Hematopoietic multipotent progenitor cell treated with erythropoietin and hydrocortisone succinate and interleukin-3 and kit ligand, for 8 days (in vitro differentiated cells): ENCODE results near the gene FRYL.
"Not testable (repeated sequence)": the region's sequence is repeated elsewhere in the genome, so short reads cannot be mapped to it uniquely, and the experiment has no call there.

Source experiments
- DNase-seq: peaks from one replicate; pipeline ENCODE4 v3.0.0-alpha.2; 2015

Gene FRYL

DNA sequence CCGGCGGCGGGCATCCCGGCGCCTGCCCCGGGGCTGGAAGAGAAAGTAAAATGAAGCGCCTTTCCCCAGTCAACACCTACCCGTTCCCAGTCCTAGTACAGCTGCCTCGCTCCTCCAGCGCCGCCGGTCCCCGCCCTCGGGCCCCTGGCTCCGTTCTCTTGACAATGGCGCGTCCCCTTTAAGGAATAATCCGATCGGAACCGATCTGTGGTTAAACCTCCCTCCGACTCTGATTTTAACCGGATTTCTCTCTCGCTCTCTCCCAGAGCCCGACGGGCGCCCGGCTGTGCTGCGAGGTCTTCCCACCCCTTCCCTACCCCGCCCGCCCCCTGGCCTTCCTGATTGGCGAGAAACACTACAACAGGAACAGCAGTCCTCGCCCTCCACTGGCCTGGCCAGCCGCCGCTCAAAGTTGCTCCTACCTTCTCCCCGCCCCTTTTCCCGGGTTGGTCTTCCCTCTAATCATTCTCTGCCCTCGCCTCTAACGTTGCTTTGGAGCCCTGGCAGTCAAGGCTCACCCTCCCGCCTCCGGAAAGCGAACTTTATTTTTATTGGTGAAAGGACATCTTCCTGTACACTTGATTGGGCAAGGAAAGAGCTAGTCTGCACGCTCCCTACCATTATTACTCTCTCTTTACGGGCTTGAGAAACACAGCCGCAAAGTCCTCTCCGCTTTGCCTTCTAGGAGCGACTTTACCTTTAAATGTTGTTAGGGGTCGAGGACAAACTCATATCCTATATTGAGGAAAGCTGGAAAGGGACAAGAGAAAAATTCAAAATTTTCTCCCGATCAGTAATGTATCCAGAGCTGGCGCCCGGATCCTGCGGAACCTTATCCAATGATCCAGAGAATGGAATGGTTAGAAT lies at the start of gene FRYL:
Gene FRYL, minus strand, starts transcription at position 282 of the 867 bp plus-strand sequence. CDS start 145,869 bp downstream, outside the sequence.
- peak; percentile 100 for DNase-seq

DNA sequence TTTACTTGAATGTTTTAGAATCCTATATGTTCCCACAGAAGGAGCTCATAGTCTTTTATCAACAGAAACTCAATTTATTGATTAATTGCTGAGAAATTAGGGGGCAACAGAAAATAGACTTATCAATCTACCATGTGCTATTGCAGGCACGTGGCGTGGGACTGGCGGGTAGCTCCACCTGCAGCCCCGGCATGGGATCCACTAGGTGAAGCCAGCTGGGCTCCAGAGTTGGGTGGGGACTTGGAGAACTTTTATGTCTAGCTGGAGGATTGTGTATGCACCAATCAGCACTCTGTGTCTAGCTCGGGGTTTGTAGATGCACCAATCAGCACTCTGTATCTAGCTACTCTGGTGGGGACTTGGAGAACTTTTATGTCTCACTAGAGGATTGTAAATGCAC lies 47.5 kb upstream of the FRYL start:
- no peak for DNase-seq

DNA sequence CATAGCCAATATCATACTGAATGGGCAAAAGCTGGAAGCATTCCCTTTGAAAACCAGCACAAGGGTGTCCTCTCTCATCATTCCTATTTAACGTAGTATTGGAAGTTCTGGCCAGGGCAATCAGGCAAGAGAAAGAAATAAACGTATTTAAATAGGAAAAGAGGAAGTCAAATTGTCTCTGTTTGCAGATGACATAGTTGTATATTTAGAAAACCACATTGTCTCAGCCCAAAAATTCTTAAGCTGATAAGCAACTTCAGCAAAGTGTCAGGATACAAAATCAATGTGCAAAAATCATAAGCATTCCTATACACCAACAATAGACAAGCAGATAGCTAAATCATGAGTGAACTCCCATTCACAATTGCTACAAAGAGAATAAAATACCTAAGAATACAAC lies 41.4 kb upstream of the FRYL start:
- not testable (repeated sequence) for DNase-seq

DNA sequence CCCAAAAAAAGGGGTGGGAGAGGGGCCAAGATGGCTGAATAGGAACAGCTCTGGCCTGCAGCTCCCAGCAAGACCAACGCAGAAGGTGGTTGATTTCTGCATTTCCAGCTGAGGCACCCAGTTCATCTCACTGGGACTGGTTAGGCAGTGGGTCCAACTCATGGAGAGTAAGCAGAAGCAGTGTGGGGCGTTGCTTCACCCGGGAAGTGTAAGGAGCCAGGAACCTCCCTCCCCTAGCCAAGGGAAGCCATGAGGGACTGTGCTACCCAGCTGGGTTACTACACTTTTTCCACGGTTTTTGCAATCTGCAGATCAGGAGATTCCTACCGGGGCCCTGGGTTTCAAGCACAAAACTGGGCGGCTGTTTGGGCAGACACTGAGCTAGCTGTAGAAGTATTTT lies 36.9 kb upstream of the FRYL start:
- no peak for DNase-seq

DNA sequence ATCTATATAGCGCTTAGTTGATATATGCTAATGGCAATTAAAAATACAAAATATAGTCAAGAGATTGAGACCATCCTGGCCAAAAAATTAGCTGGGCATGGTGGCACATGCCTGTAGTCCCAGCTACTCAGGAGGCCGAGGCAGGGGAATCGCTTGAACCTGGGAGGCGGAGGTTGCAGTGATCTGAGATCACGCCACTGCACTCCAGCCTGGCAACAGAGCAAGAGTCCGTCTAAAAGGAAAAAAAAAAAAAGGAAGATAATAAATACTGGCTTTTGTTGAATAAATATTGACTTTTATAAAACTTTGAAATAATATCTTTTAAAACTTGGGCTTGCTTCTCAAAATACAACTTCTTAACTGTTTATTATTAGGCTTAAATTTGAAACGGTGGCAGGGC lies 36.2 kb upstream of the FRYL start:
- not testable (repeated sequence) for DNase-seq

DNA sequence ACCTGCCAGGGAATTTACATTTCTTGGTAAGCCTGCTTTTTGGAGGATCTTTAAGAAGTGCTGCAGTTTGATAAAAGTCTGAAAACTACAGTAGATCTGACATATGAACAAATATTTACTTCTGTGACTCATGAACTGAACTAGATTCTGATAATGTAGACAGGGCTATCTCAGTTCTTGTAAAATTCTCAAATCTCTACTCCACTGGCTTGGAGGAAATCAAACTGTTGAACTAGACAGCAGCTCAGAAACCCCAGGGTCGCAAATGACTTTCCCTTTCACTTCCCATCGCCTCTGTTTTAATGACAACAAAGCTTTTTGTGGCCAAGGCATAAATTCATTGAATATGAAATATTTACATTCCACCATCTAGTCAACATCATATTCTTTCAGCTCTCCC lies 35.4 kb upstream of the FRYL start:
- no peak for DNase-seq

DNA sequence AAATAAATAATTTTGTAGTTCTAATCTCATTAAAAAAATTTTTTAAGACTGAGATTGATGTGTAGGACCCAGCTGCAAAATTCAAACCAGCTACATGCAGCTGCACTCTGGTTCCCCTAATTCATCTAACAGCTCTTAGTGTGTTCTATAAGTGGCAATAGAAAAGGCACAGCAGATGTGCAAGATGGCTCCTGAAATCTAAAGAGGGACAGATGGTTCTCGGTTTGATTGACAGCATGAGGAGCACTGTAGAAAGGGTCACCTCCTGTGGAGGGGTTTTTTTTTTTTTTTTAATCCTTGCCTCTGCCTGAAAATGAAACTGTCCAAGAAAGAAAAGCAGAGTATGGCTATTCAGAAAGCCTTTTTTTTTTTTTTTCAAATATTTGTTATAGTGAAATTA lies 33.9 kb upstream of the FRYL start:
- no peak for DNase-seq

DNA sequence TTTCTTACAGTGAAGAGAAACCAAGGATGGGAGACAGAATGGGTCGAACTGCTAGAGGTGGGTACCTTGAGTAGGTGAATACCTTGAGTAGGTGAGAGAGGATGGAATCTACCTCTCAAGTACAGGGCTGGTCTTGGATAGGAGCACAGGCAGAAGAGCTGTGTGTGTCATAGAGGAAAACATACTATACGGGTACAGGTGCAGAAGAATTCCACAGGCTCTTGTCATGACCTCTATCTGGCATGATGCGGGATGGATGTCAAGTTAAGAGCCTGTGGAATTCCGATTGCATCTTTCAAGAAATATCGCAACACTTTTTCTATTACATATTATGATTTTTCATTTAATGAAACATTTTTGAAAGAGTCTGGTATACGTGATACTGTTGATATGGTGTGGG lies 32.8 kb upstream of the FRYL start:
- no peak for DNase-seq

DNA sequence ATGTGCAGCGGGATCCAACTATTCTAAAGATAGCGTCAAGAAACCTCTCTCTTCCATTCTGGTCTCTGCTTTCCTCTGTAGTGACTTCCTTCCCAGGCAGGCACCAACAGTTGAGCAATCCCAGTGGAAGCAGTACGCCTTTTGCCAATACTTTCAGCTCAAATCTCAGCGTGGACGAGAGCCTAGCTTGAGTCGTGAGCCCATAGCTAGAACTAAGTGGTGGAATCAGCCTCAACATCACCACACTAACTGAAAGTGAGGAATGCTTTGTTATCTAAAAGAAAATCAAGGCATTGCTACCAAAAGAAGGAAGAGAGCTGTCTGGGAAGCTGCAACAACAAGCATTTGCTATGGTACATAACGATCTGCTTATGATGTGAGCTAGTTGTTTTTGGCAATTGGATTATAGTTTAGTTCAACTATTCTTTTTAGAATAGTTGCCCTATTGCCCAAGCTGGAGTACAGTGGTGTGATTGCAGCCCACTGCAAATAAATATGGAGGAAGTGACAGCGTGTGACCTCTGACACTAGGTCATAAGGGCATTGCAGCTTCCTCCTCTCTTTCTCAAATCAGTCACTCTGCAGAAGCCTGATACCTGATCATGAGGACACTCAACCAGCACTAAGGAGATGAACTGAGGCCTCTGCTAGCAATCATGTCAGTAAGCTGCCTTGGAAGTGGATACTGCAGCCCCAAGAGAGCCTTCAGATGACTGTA lies 24.7 kb upstream of the FRYL start:
- DNase-seq, result no peak

DNA sequence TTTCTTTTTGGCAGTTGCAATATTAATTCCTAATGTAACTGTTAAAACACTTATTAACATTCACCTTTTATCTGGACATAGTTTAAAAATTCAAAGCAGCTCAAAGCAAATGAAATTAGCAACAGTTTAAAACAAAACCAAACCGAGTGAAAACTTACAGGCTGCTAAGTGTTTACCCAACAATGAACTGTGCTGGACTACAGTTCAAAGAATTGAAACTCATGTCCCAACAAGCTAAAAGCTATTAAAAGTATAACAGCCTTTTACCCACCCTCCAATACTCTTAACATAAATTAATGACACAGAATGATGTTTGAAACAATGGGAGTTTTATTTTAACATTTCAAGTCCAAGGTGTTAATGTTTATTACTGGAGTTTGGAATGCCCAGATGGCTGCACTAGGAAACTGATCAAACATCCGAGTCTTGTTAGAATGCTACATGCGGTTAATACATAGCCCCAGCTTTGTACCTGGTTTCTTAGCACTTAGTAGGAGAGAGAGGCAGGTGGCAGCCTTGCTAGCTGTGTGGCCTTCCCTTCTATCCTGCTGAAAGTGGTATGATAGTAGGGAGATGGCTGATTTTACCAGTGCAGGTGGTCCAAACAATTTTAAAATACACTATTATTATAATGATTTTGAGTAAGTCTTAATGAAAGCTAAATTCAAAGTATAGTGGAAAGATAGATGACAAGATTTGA lies 21.1 kb upstream of the FRYL start:
- no peak for DNase-seq

DNA sequence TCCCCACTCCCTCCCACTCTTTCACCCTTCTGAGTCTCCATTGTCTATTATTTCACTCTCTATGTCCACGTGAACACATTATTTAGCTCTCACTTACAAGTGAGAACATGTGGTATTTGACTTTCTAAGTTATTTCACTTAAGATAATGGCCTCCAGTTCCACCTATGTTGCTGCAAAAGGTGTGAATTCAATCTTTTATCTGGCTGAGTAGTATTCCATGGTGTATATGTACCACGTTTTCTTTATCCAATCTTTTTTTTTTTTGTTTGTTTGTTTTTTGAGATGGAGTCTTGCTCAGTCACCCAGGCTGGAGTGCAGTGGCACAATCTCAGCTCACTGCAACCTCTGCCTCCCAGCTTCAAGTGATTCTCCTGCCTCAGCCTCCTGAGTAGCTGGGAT lies 20.1 kb upstream of the FRYL start:
- not testable (repeated sequence) for DNase-seq

DNA sequence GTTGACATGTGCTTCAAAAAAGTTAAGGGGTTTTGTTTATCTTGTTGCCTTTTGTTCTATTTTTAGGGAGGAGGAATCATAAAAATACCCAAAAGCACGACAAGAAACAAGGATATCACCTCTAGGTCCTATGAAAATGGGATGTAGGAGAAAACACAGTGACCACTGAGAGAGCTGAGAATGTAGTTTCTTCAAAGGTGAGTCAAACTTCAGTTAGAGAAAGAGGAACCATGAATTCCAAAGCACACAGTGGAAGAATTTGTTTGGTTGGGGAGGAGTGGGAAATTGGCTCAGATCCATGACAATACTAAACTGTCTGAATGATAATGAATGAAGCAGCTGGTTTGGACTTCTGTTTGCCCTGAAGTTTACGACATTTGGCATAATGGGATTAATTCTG lies 19.1 kb upstream of the FRYL start:
- no peak for DNase-seq

DNA sequence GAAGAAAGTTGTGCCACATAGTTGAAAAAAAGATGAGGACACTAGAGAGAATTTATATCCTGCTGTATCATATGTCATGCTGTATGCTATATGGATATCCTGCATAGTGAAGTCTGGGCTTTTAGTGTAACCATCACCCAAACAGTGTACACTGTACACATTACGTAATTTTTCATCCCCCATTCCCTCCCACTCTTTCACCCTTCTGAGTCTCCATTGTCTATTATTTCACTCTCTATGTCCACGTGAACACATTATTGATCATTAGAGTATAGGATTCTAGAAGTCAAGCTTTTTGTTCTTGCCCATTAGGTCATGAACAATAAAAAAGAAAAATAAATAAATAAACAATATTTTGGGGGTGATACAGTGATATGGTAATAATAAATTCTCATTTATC lies 18.0 kb upstream of the FRYL start:
- DNase-seq, result no peak

DNA sequence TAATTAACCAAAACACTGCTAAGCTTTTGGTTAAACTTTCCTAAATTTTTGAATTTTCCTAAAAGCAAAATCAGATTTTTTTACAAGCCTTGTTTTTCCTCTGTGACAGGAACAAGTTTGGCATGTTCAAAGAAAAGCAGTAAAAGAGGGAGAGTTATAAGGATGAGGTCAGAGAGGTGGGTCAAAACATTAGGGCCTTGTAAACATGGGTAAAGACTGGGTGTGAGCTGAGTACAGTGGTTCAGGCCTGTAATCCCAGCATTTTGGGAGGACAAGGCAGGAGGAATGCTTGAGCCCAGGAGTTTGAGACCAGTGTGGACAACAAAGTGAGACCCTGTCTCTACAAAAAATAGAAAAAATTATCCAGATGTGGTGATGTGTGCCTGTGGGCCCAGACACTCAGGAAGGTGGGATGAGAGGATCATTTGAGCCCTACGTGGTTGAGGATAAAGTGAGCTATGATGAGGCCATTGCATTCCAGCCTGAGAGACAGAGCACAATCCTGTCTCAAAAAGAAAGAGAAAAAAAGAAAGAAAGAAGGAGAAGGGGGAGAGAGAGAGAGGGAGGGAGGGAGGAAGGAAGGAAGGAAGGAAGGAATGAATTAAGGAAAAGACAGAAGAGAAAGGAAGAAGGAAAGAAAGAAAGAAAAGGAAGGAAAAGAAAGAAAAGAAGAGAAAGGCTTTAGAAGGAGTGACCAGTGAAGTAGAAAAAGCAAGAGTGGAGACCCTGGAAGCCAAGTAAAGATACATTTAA lies 17.0 kb upstream of the FRYL start:
- no peak for DNase-seq

DNA sequence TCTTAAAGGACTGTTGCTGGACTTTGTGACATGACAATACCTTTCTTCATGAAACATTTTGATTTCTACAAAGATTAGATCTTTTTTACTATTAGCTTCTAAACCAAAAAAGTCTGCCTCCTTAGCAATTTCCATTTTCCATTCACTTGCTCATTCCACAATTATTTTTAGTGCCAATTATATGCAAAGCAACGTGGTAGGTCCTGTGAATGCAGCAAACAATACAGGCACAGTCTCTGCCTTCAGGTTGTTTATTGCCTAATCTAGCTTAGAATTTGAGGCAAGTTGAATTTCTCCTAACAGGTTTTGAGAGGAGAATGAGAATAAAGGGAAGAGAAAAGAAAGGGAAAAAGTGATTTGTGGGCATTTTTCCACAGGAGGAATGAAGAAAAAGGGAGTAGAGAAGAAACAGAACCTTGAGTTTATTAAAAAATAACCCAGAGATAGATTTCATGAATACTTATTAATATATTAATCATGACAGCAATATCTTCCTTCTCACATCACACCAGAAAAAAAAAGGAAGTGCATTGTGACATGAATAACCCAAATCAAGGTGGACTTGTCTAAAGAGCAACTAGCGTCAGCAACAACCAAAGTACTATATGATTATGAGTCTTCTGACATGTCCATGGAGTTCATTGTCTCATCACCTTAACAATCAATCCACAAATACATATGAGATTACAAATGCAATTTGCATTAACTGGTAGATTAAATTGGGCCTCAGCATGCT lies 16.3 kb upstream of the FRYL start:
- DNase-seq, result no peak

DNA sequence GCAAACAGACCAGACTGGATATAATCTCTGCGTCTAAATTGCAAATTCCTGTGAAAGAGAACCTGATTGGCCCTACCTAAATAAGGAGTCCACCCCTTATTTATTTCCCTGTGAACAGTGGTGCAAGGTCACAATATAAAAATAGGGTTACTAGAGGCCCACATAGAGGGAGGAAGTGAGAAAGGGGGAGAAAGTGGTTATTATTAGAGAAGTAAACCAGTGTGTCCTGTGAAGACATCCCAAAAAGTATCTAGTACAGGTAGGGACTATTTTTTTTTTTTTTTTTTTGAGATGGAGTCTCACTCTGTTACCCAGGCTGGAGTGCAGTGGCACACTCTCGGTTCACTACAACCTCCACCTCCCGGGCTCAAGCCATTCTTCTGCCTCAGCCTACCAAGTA lies 15.0 kb upstream of the FRYL start:
- no peak for DNase-seq

DNA sequence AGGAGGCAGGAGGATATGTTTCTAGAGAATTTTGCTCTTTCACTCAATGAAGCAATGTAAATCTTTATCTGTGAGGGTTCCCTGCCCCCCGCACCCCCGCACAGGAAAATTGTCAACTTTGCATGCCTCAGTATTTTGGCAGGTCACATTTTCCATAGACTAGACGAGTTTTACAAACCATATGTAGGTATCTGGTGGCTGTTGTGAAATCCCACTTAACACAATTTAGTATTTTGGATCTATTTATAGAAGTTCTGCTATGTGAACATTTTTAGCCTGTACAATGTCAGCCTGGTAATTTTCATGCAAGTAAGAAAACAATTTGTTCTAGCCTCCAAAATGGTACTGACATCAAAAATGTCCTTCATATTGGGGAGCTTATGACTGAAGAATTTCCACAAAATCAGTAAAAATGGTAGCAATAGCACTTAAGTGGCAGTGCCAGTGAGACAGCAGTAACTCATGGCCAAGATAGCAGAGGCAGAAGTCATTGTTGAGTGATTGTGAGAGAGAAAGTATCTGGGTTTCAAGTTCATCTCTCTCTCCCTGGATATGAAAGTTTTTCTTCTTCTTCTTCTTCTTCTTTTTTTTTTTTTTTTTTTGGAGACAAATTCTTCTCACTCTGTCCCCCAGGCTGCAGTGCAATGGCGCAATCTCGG lies 12.4 kb upstream of the FRYL start:
- no peak for DNase-seq

DNA sequence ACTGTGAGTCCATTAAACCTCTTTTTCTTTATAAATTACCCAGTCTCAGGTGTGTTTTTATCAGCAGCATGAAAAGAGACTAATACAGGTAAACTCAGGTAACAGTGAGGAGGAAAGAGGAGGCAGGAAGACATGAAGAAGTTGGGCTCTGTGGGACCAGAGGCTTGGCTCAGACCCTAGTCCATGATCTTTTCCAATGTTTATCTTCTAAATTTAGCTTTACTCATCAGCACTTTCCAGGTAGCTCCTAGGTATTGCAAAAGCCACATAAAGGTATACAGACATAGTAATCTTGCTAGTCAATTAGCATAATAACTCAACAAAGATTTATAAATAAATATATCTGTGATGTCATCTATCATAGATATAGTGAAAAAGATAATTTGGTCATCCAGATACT lies 11.2 kb upstream of the FRYL start:
- DNase-seq, result no peak

DNA sequence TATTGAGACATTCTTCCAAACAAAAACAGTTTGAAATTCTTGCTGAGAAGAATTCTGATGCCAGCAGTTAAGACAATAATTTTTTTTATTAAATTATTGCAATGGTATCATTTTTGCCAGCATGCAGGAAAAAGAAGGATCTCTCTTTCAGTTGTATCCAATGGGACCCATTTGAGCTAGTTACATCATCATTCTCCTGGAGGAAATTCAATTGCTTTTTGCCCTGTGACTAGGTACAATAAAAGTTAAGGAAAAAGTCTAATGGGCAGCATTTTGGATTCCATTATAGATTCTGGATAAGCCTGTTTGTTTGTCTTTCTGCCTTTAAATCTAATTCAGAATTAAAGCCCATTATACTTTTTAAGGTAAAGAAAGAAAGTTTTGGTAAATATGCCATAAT lies 10.5 kb upstream of the FRYL start:
- DNase-seq, result no peak

DNA sequence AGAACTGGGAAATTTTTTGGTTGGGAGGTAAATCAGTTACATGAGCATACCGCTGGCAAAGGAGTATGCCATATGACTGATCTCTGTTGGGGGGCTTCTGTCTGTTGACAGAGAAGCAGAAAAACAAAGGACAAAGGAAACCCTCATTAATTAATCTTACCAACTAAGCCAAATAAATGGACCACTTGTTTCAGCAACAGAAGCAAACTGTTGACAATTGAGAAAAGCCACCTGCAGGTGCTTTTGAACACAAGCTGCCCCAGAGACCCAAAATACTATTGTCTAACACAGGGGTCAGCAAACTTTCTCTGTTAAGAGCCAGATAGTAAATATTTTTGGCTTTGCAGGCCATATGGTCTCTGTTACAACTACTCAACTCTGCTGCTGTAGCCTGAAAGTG lies 7.0 kb upstream of the FRYL start:
- no peak for DNase-seq

DNA sequence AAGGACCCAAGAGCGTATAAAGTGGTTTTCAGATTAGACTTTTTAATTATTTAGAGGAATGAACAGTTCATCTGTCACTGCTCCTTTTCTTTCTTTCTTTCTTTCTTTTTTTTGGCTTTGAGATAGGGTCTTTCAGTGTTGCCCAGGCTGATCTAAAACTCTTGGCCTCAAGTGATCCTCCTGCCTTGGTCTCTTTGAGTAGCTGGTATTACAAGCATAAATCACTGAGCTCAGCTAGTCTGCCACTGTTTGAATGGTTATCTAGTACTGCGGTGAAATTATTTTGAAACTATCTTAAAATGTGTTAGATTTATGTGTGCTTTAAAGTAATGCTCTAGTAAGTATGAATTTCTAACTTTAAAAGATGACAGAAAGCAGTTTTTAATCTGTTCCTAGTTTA lies 6.5 kb upstream of the FRYL start:
- DNase-seq, result no peak

DNA sequence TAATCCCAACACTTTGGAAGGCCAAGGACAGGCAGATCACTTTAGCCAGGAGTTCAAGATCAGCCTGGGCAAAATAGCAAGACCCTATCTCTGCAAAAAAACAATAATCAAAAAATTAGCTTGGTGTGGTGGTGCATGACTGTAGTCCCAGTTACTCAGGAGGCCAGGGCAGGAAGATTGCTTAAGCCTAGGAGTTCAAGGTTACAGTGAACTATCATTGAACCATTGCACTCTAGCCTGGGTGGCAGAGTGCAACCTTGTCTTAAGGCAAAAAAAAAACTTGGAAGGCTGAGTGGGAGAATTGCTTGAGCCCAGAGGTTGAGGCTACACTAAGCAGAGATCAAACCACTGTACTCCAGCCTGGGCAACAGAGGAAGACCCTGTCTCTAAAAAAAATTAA lies 5.2 kb upstream of the FRYL start:
- DNase-seq, result no peak
